Neural progenitor cell (in vitro differentiated cells): ENCODE data around the gene IGDCC3.

Experiments
- EZH2phosphoT487 ChIP-seq: fragments of 200-600 bp; sonication (generic); IDR thresholded peaks from 2 replicates; pipeline ENCODE4 v1.6.1; 2017; ENCODE audit warnings: antibody characterized with exemption
- TF ChIP-seq, protein P1 (sequence below): fragments of 200-600 bp; sonication (generic); IDR thresholded peaks from 2 replicates; pipeline ENCODE4 v1.5.1; 2017; ENCODE audit warnings: antibody characterized with exemption, mild to moderate bottlenecking

DNA sequence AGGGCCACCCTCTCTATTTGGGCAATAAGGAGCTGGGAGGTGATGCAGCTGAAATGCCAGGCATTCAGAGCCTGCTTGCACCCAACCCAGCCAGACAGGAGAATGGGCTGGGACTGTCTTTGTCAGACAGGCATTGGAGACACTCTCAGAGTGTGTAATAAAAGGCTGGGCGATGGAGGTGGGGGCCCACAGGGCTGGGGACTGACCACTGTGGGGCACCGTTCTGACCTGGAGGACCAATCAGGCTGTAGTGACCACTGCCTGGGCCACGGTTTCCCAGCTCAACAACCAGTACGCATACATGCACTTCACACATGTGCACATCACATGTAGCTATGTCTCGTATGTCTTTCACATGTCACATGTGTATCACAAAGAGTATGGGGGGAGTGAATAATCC lies 5.7 kb upstream of the IGDCC3 start:
- no peak for TF ChIP-seq EZH2phosphoT487
- TF ChIP-seq, protein P1, sequence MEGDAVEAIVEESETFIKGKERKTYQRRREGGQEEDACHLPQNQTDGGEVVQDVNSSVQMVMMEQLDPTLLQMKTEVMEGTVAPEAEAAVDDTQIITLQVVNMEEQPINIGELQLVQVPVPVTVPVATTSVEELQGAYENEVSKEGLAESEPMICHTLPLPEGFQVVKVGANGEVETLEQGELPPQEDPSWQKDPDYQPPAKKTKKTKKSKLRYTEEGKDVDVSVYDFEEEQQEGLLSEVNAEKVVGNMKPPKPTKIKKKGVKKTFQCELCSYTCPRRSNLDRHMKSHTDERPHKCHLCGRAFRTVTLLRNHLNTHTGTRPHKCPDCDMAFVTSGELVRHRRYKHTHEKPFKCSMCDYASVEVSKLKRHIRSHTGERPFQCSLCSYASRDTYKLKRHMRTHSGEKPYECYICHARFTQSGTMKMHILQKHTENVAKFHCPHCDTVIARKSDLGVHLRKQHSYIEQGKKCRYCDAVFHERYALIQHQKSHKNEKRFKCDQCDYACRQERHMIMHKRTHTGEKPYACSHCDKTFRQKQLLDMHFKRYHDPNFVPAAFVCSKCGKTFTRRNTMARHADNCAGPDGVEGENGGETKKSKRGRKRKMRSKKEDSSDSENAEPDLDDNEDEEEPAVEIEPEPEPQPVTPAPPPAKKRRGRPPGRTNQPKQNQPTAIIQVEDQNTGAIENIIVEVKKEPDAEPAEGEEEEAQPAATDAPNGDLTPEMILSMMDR, result no peak
